Hepatocyte (in vitro differentiated cells): ENCODE measurements around the gene THAP2.

Experiments used
- EZH2 ChIP-seq: fragments of 200-600 bp; sonication (generic); IDR thresholded peaks from 2 replicates; pipeline ENCODE4 v1.6.1; 2016; ENCODE audit warnings: antibody characterized with exemption, mild to moderate bottlenecking, borderline replicate concordance
- TF ChIP-seq, protein P1 (sequence below): fragments of 200-600 bp; sonication (generic); IDR thresholded peaks from 2 replicates; pipeline ENCODE4 v1.5.1; 2016; ENCODE audit warnings: antibody characterized with exemption, mild to moderate bottlenecking; ENCODE audit not compliant: poor library complexity

DNA sequence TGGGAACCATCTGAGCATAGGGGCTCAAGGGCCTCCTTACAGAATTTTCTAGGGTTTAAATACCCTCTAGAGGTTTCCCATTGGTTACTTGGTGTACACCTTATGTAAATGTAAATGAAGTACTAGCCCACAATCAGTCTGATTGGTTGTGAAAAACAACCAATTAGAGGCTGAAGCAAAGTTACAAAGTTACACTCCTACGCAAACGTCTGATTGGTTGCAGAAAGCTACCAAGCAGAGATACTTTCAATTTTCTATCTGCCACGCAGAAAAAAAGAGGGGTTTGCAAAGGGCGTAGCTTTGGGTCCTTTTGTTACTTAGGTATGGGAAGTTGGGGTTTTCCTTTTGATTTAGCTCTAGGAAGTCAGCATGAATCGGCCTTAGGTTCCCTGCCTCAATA is 20.0 kb downstream of the THAP2 start:
- no peak for TF ChIP-seq EZH2
- TF ChIP-seq, protein P1, sequence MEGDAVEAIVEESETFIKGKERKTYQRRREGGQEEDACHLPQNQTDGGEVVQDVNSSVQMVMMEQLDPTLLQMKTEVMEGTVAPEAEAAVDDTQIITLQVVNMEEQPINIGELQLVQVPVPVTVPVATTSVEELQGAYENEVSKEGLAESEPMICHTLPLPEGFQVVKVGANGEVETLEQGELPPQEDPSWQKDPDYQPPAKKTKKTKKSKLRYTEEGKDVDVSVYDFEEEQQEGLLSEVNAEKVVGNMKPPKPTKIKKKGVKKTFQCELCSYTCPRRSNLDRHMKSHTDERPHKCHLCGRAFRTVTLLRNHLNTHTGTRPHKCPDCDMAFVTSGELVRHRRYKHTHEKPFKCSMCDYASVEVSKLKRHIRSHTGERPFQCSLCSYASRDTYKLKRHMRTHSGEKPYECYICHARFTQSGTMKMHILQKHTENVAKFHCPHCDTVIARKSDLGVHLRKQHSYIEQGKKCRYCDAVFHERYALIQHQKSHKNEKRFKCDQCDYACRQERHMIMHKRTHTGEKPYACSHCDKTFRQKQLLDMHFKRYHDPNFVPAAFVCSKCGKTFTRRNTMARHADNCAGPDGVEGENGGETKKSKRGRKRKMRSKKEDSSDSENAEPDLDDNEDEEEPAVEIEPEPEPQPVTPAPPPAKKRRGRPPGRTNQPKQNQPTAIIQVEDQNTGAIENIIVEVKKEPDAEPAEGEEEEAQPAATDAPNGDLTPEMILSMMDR = no peak
